Stimulated activated CD4-positive, alpha-beta T cell treated with anti-CD3 and anti-CD28 coated beads, Interleukin-4, amount 100 ng/mL, for 1 hour (primary cell): Measurements from ENCODE around the gene SMCO2.

Source experiments
- DNase-seq: peaks from one replicate; pipeline ENCODE4 v3.0.0-alpha.2; 2020

SMCO2 gene

DNA sequence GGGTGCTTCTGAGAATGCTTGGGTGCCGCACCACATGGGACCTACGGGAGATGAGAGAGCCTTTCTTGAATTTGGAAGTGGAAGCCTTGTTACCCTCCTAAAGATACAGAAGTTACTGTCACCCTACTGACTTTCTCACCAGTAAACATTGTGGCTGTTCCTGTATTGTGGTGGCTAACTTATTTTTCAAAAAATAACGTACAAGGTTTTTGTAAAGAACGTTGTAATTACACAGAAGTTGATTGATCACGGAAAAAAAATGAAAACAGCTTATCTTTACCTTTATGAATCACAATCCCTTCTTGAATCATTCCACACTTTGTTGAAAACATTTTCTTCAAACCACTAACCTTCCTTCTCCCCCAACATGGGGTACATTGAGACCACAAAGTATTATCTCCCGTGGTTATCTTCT lies 55.5 kb downstream of the SMCO2 start:
- DNase-seq = no peak

- DNase-seq = no peak
These were observed 58.0 kb downstream of the SMCO2 start for GRCh38 chr12:27504507-27504906.

- DNase-seq = no peak
These were observed 58.6 kb downstream of the SMCO2 start for GRCh38 chr12:27505109-27505508.

GRCh38 chr12:27505761-27506160 lies 59.2 kb downstream of the SMCO2 start:
- DNase-seq = no peak

GRCh38 chr12:27506645-27507189 lies 60.2 kb downstream of the SMCO2 start:
- no peak for DNase-seq

GRCh38 chr12:27508736-27509431 lies 62.3 kb downstream of the SMCO2 start:
- DNase-seq = no peak

GRCh38 chr12:27511031-27511722 lies 64.6 kb downstream of the SMCO2 start:
- no peak for DNase-seq

DNA sequence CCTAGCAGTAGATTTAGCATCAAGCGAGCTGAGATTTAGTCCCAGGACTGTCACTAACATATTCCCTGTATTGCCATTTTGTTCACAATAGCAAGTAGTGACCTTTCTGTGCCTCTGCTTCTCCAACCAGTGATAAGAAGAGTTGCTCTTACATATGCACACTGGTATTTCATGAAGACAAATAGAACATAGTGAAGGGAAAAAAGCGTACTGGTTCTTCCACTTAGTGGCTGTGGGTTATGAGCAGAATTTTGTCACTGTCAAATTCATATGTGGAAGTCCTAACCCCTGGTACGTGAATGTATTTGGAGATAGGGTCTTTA lies 65.1 kb downstream of the SMCO2 start:
- no peak for DNase-seq

- no peak for DNase-seq
These were observed 66.8 kb downstream of the SMCO2 start for GRCh38 chr12:27513155-27513824.

GRCh38 chr12:27515671-27516070 lies 69.1 kb downstream of the SMCO2 start:
- DNase-seq = no peak

DNA sequence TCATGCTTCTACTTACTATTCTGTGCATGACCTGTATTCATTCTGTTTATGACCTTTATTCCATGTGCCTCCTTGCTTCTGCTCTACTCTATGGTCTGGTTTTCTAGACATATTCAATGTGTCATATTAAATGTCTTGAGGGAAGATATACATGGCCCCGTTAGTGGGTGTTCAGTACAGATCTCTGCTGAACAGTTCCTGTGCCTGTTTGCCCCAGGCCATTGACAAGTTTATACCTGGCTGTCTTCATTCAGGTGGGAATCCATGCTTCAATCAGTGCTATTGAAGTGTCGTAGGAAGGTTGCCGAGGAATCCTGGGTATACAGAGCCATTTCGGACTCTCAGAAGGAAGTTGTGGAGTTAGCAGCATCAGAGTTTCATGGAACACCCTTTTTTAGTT lies 70.1 kb downstream of the SMCO2 start:
- no peak for DNase-seq

DNA sequence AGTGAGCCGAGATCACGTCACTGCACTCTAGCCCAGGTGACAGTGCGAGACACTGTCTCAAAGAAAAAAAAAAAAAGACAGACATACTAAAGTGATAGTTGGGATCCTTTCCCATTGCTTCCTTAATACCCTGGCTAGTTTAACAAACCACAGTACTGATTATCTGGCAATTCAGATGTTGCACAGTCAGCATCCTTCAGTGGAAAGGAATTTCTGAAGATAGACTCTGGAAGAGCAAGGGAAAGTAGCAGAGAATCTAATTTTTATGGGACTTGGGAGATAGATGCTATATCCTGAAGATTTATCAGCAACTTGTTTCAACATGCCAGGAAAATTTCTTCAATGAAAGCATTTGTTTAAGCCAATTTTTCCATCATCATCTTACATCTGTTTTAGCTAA lies 71.0 kb downstream of the SMCO2 start:
- DNase-seq = no peak

DNA sequence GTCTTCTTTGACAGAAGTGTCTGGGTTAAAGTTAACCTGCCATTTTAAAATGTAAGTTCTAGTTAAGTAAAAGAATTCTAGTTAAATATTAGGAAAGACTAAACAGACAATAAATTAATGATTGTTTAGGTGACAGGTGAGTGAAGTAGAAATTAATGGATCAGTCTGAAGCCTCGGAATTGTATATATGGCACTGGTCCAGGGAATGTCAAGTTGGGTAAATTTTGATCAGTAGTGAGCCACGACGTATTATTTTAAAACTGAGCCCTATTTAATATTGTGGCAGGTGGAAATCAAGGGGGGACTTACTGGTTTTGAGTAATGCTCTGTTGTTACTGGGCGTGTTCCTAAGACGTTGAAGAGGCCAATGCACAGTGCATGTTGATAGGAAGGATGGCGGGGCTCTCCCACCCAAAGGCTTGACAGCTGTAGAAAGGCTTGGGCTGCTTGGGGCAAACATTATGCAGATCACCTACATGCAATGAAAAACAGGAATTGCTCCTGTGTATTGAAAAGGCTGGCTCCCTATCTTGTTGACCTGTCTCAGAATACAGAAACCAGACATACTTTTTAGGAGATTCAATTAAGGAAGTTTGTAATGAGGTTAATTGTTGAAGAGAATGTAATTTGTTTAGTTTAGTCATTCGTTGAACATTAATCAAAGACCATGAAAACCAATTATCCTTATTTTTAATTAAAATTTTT lies 71.6 kb downstream of the SMCO2 start:
- no peak for DNase-seq

GRCh38 chr12:27521066-27521465 lies 74.5 kb downstream of the SMCO2 start:
- DNase-seq = no peak

DNA sequence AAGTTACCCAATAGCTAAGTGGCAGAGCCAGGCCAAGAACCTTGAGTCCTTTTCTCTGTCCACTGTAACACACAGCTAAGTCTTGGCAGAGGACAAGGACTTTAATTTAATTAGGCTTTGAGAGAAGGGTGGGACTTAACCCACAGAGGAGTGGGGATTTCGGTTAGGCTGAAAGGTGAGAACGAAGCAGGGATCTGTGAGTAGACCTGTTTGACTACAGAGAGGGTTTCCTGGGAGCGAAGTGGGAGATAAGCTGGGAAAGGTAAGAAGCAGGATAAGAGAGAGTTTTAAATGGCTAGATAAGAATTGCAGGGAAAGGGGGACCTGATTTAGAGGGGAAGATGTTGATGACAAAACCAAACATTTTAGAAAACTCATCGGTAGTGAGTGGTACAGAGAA lies 75.4 kb downstream of the SMCO2 start:
- no peak for DNase-seq

- no peak for DNase-seq
These were observed 76.7 kb downstream of the SMCO2 start for GRCh38 chr12:27523305-27523641.

- DNase-seq = peak; percentile 99
These were observed 77.3 kb downstream of the SMCO2 start, which contains the start of gene PPFIBP1 for GRCh38 chr12:27523642-27524493. TSS of gene PPFIBP1 (plus strand) at chr12:27524206. CDS start at chr12:27633397, 109,191 bp downstream.

DNA sequence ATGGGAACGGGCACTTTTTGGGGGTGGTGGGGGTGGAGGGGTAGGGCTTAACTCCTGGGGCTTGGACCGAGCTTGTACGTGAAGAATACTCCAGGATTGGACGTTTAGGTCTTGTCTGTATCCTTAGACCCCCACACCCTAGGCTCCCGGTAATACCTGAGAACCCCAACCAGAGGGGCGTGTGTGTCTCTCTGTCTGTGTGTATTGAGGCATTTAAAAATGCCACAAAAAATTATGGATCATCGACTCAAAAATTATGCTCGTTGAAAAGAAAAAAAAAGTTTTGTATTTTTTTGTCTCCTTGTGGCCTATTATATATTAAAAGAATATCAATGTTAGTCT lies 77.9 kb downstream of the SMCO2 start:
- no peak for DNase-seq

DNA sequence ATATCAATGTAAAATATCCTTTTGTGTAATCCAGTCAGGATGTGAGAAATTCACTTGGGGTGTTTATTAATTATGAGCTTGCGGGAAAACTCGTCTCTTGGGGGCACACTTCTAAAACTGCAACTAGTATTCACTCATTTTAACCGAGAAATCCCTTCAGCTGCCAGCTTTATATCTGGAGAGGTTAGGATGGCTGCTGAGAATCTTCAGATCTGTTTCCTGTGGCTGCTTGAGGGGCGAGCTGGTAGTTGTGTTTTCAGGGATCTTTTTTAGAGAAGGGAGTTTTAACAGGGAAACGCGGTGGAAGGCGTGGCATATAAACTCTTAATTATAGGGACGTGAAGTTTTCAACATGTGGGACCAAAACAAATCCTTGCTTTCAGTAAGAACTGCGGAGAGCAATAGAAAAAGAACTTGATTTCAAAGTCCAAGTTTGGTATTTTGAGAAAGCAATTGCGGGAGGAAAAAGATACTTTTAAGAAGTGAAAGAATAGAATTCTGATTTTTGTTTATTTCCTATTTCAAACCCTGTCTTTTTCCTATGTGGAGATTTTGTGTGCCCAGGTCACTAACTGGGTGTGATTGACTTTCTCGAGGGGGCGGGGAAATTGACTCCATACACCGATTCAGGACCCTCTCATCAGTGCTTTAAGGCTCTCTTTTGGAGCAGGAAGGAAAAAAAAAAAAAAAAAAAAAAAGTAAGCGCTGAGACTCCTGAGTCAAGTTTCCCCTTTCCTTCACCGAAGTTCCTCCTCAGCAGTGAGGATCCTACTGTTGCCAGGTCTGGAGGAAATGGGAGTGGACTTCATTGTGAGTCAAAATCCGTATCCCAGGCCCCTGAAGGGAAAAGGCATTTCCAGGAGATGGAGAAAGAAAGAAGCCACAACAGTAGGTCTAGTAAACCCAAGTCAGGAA lies 78.6 kb downstream of the SMCO2 start:
- DNase-seq = no peak

GRCh38 chr12:27527512-27527911 lies 81.0 kb downstream of the SMCO2 start:
- DNase-seq = no peak

DNA sequence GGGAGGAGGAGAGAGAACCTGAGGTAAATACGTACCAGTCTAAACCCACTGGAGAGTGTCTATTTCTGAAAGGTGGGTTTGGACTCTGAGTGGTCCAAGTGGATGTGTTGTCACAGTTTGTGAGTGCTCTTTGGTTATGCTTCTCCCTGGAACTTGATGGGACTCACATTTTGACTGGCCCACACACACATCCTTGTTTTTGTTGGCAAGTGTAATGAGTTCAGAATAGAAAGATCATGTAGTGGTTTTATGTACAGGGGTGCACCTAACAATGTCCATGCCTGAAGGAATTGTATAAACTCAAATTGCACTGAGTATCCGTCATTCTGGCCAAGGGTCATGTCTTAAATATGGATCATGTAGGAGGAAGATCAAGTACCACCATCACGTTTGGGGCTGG lies 82.3 kb downstream of the SMCO2 start:
- no peak for DNase-seq
